ELR (cell line): ENCODE results near the gene ABCC3.
"Not testable (repeated sequence)": the region's sequence is repeated elsewhere in the genome, so short reads cannot be mapped to it uniquely, and the experiment has no call there.

Experiments
- DNase-seq: peaks from one replicate; pipeline ENCODE4 v3.0.0-alpha.2; 2015; ENCODE audit warnings: low read depth

ABCC3 gene

DNA sequence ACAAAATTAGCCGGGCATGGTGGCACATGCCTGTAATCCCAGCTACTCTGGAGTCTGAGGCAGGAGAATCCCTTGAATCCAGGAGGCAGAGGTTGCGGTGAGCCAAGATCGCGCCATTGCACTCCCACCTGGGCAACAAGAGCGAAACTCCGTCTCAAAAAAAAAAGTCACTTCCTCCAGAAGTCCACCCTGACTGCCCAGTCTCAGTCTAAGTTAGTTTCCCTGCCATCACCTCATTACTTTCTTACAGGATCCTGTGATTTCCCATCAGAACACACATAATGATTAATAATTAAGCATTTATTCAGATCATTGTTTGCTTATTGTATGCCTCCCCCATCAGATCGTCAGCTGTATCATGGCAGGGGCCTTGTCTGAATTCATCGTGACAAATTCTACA lies 31.6 kb downstream of the ABCC3 start:
- DNase-seq, result no peak

DNA sequence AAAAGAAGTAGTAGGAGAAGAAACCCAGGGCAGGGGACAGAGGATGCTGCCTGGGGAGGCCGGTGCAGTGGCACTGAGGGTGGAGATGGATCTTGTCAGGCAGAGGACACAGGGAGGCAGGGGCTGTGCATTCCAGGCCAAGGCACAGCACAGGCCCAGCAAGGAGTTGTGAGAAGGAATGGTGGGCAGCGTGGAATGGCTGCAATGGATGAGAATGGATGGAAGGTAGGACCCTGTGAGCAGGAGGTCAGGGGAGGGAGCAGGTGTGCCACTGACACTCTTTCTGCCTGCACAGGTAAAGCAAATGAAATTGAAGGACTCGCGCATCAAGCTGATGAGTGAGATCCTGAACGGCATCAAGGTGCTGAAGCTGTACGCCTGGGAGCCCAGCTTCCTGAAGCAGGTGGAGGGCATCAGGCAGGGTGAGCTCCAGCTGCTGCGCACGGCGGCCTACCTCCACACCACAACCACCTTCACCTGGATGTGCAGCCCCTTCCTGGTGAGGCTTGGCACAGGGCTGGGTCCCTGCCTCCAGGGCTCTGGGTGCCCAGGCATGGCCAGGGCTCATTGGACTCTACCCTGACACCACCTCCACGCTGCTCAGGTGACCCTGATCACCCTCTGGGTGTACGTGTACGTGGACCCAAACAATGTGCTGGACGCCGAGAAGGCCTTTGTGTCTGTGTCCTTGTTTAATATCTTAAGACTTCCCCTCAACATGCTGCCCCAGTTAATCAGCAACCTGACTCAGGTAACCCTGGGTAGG lies 32.8 kb downstream of the ABCC3 start:
- no peak for DNase-seq

DNA sequence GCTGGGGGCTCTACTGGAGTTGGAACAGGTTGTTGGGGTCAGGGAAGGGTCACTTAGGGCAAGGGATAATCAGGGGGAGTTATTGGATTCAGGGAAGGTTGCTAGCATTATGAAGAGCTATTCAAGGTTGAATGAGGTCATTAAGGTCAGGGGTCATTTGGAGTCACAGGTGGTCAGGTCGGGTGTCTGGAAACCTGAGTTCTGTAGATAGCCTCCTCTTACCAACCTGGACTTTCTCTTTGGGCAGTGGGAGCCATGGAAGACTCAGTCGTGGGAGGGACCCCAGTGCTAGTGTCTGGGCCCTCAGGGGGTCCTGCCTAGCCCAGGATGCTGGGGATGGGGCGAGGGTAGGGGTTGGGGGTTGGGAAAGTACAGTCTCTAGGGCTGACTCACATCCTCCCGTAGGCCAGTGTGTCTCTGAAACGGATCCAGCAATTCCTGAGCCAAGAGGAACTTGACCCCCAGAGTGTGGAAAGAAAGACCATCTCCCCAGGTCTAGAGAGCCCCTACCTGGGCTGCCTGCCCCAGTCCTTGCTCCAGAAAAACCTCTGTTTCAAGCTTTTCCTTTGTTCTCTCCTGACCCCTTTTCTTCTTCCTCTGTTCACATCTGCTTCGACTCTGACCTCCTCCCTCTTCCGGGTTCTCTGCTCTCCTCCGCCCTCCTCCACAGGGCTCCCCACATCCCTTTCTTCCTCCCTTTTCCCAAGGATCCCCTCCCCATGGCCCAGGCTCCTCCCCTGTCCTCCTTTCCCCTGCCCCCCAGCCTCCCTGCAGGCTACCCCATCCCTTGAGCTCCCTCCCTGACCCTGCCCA lies 33.5 kb downstream of the ABCC3 start:
- DNase-seq, result peak; percentile 76

DNA sequence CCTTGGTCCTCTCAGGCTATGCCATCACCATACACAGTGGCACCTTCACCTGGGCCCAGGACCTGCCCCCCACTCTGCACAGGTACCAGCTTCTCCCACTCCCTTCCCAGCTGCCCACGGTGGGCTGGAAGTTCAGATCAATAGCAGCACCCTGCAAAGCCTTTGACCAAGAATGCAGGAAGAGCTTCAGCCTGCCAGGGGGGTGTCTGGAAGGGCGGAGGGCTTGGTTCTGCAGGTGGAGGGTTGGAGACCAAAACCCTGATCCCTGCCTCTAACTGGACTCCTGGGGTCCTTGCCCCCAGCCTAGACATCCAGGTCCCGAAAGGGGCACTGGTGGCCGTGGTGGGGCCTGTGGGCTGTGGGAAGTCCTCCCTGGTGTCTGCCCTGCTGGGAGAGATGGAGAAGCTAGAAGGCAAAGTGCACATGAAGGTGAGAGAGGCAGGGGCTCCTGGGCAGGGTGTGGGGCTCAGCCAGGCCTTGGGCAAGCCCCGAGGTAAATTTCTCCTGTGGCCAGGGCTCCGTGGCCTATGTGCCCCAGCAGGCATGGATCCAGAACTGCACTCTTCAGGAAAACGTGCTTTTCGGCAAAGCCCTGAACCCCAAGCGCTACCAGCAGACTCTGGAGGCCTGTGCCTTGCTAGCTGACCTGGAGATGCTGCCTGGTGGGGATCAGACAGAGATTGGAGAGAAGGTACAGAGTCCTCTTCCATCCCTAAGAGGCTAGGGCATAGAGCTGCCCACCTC lies 34.3 kb downstream of the ABCC3 start:
- DNase-seq, result no peak

DNA sequence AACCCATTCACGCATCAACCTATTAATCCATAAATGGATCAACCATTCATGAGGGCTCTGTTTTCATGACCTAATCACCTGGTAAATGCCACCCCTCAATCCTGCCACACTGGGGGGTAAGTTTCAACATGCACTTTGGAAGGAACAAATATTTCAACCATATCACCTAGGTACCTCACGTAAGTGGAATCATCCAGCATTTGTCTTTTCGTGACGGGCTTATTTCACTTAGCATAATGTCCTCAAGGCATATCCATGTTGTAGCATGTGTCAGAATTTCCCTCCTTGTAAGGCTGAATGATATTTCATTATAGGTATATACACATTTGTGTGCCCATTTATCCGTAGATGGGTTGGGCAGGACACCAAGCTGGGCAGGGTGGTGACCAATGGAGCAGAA lies 37.4 kb downstream of the ABCC3 start:
- DNase-seq, result no peak

DNA sequence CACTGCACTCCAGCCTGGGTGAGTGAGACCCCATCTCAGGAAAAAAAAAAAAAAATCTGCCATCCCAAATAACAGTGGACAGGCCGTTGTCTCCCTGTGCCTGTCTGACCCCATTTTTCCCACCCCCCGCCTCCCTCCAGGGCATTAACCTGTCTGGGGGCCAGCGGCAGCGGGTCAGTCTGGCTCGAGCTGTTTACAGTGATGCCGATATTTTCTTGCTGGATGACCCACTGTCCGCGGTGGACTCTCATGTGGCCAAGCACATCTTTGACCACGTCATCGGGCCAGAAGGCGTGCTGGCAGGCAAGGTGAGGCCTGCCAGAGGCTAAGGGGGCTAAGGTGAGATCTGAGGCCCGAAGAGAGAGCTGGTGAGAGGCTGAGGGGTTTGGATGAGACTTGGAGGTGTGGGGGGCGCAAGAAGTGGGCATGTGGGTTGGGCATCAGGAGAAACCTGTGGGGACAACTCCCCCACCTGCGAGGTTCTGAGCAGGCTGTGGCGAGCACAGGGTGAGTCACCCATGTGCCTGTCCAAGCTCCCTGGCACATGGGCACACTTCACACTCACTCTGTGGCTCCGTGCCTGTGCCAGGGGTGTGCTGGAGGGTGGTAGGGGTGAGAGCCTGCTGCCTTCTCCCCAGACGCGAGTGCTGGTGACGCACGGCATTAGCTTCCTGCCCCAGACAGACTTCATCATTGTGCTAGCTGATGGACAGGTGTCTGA lies 38.3 kb downstream of the ABCC3 start:
- DNase-seq, result no peak

DNA sequence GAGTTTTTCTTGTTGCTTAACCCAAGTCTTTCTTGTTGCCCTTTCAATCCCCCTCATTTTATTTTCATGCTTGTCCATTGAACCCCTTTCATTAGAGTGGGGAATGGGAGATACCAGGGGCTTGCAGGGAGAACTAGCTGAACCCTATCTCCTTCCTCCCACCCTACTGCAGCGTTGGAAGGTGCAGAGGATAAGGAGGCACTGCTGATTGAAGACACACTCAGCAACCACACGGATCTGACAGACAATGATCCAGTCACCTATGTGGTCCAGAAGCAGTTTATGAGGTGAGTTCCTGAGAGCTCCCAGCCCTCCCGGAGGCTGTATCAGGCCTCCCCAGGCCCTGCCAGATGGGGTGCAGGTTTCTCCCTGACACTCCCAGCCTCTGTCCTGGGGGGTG lies 40.5 kb downstream of the ABCC3 start:
- DNase-seq, result no peak

DNA sequence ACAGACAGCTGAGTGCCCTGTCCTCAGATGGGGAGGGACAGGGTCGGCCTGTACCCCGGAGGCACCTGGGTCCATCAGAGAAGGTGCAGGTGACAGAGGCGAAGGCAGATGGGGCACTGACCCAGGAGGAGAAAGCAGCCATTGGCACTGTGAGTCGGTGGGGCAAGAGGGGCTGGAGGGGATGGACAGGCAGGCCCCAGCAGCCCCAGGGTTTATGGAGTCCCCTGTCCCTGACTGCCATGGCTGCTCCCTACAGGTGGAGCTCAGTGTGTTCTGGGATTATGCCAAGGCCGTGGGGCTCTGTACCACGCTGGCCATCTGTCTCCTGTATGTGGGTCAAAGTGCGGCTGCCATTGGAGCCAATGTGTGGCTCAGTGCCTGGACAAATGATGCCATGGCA lies 40.9 kb downstream of the ABCC3 start:
- no peak for DNase-seq

DNA sequence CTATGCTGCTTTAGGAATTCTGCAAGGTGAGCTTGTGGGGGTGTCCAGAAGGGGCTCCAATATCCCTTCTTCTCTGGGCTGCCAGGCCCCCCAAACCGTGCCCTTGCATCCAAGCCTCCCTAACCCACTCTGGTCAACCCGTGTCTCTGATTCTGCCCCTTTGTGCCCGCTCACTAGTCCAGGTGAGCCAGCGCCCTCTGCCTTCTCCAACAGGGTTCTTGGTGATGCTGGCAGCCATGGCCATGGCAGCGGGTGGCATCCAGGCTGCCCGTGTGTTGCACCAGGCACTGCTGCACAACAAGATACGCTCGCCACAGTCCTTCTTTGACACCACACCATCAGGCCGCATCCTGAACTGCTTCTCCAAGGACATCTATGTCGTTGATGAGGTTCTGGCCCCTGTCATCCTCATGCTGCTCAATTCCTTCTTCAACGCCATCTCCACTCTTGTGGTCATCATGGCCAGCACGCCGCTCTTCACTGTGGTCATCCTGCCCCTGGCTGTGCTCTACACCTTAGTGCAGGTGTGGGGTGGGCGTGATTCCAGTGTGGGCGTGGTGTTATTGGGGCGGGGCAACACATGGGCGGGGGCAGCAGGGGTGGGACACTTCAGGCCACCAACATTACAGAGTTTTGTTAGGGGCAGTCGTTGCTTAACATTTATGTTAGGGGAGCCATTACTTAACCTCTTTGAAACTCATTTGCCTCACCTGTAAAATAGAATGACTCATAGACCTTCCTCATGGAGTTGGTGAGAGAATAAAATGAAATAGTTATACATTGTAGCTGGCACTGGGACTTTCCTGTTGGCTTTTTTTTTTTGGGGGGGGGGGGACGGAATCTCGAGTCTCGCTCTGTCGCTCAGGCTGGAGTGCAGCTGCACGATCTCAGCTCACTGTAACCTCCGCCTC lies 41.6 kb downstream of the ABCC3 start:
- DNase-seq, result no peak

DNA sequence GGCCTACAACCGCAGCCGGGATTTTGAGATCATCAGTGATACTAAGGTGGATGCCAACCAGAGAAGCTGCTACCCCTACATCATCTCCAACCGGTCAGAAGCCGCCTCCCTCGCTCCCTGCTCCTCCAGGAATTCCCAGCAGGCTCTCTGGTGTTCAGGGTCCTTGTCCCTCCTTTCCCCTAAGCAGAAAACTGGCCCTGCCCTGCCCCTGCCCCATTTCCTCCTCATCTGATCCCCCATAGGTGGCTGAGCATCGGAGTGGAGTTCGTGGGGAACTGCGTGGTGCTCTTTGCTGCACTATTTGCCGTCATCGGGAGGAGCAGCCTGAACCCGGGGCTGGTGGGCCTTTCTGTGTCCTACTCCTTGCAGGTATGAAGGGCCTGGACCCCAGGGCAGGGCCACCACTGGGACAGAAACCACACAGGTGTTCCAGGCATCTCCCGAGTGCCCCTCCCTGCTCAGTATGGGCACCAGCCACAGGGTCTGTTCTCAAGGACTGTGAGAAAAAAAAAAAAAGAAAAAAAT lies 43.2 kb downstream of the ABCC3 start:
- DNase-seq, result no peak

DNA sequence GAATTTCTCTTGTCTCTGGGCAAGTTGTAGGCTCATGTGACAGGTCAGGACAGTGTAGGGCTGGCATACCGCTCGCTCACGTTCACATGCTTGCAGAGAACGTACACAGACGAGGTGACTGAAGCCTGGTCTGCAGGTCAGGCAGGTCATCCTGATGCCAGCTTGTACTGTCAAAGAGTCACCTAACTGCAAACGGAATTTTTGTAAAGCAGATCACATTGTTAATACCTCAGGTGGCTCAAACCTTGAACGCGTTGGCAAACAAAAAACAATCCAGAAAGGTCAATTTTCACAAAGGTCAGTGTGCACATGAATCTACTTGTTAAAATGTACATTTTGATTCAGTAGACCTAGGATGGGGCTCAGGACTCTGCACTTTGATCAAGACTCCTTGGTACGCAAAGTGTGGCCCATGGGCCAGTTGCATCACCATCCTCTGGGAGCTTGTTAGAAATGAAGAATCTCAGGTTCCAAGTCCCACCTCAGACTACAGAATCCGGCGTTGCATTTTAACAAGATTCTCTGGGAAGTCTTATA lies 44.4 kb downstream of the ABCC3 start:
- no peak for DNase-seq

DNA sequence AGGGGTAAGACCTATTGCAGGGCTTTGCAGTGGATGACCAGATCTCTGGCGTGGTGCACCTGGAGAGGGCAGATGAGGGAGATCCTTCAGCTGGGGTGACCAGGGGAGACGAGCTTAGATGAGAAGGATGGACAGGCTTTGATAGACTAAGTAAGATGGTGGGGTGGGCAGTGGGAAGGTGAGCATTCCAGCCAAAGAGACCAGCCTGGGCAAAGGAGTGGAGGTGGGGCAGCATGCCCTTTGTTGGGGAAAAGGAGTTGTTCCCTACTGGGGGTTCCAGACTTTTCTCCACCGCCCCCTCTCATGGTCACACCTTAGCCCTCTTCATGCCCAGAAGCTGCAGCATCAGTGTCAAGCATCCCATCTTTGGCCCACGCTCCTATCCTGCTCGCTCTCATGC lies 45.4 kb downstream of the ABCC3 start:
- DNase-seq, result no peak

DNA sequence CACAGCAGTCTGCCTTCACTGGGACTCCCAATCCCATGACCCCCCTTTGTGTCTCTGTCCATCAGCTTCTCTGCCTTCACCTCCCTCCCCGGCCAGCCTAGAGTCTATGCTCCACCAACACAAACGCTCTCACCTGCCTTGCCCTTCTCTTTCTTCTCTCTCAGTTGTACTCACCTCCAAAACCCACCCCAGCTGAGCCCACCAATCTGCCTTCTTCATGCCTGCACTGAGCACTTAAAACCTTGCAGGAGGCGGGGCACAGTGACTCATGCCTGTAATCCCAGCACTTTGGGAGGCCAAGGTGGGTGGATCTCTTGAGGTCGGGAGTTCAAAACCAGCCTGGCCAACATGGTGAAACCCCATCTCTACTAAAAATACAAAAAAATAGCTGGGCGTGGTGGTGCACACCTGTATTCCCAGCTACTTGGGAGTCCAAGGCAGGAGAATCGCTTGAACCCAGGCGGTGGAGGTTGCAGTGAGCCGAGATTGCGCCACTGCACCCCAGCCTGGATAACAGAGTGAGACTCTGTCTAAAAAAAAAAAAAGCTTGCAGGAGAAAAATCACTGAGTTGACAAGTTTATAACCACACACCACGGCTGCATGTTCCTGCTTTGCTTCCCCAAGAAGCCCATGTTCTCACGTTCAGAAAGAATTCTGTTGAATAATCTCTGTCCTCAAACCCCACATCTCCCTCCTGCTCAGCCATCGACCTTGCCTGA lies 46.0 kb downstream of the ABCC3 start:
- DNase-seq, result not testable (repeated sequence)

DNA sequence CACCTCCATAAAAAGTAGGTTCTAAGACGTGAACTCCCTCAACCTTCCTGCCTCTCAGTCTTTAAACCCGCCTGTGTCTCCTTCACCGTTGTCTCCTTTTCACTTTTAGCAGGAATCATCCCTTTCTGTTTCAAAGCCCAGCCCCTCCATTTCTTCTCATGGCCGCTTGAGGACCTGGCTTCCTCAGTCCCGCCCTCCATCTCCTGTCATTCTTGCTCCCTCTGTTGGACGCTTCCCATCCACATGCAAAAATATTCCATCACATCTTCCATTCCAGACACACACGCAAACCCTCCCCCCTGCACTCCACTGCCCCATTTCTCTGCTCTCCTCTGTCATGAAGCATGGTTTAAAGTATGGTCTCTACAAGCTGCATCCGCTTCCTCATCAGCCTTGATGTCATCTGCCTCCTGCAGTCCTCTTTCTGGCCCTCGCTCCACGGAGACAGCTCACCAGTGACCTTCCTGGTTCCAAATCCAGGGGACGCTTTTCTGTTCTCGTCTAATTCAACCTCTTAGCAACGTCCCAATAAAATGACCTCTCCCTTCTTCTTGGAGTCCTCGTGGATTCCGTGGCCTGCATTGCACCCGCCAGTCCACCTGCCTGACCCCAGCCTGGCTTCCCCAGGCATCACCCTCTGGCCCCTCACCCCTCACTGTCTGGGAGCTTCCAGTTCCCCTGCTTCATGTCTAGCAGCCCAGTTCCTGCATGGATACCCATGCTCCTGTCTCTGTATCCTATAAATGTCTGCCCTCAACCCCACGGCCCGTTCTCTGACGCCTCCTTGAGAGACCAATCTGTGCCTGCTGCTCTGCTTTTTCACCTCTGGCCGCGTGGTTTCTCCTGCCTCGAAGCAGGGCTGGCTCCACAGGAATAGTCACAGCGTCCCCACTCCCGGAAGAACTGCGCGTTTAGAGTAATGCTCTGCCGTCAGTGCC lies 46.9 kb downstream of the ABCC3 start:
- DNase-seq, result peak; percentile 93

DNA sequence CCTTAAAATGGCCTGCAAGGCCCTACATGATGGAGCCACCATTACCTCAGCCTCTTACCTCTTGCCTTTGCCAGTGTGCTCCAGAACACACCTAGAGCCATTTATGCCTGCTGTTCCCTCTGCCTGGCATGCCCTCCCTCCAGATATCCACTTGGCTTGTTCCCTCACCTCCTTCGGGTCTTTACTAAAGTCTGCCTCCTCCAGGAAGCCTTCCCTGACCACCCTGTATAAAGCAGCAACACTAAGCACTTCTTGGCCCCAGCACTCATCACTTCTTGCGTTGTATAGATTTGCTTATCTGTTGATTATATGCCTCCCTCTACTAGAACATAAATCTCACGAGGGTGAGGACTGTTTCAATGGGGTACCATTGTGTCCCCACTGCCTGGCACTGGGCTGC lies 47.8 kb downstream of the ABCC3 start:
- DNase-seq, result no peak

DNA sequence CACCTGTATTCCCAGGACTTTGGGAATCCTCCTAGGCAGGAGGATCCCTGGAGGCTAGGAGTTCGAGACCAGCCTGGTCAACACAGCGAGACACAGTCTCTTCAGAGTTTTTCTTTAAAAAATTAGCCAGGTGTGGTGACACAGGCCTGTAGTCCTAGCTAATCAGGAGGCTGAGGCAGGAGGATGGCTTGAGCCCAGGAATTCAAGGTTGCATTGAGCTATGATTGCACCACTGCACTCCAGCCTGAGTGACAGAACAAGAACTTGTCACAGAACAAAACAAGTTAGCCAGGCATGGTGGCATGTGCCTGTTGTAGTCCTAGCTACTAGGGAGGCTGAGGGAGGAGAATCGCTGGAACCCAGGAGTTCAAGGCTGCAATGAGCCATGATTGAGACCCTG lies 48.3 kb downstream of the ABCC3 start:
- no peak for DNase-seq

DNA sequence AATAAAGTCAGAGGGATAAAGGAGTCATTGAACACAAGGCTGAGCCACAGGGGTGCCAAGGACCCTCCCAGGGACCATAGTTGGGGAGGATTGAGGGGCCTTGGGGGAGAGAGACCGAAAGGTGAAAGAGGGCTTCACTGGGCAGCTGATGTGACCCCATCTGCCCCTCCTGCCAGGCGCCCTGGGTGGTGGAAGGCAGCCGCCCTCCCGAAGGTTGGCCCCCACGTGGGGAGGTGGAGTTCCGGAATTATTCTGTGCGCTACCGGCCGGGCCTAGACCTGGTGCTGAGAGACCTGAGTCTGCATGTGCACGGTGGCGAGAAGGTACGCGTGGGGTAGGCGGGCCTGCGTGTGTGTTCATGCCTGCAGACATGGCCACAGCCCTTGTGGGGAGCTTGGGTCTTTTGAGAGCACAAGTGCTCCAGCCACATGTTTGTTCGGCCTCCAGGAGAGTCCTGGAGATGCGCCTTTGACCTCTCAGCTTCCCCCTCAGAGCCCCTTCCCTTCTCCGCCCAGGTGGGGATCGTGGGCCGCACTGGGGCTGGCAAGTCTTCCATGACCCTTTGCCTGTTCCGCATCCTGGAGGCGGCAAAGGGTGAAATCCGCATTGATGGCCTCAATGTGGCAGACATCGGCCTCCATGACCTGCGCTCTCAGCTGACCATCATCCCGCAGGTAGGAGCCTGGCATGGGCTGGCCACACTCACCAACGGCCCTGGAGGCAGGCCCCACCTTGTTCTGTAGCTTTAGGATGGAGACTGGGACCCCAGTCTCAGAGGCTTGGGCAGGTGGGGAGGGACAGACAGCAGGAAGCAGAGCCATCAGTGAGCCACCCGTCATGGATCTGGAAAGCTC lies 49.0 kb downstream of the ABCC3 start:
- no peak for DNase-seq

DNA sequence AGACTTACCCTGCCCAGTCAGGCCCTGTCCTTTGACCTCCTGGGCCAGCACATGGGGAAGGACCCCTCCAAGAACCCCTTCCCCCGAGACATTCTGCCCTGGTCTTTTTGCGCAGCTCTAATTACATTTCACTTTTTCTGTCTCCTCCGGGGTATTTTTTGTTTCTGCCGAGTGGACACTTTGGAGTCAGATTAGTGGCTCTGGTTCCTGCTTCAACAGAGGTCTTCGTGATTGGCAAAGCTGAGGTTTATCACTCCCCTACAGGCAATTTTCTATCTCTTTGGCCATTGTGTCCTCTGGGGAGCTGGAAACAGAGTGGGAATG lies 49.6 kb downstream of the ABCC3 start:
- no peak for DNase-seq
